MM.1S (cell line): ENCODE measurements around the gene OR8K5.

ENCODE experiments used
- DNase-seq: peaks from one replicate; pipeline ENCODE4 v3.0.0-alpha.2; 2015
- H2AFZ ChIP-seq: fragments of 300-600 bp; sonication (generic); 2 replicates; pipeline ENCODE4 v1.6.0; 2016; ENCODE audit warnings: antibody characterized with exemption, low read length
- H3F3A ChIP-seq: fragments of 300-600 bp; sonication (generic); 2 replicates; pipeline ENCODE4 v1.6.1; 2016; ENCODE audit warnings: mild to moderate bottlenecking, antibody characterized with exemption, low read length, moderate library complexity, mixed read lengths; ENCODE audit not compliant: insufficient read depth
- H3K27ac ChIP-seq: fragments of 300-600 bp; sonication (generic); 2 replicates; pipeline ENCODE4 v1.5.1; 2016; ENCODE audit warnings: mild to moderate bottlenecking, low read length
- H3K27me3 ChIP-seq: fragments of 300-600 bp; sonication (generic); replicated peaks from 2 replicates; pipeline ENCODE4 v1.6.0; 2016; ENCODE audit warnings: low read length; ENCODE audit not compliant: insufficient read depth
- H3K36me3 ChIP-seq: fragments of 300-600 bp; sonication (generic); replicated peaks from 2 replicates; pipeline ENCODE4 v1.6.1; 2016; ENCODE audit warnings: mild to moderate bottlenecking, low read length, mixed read lengths; ENCODE audit not compliant: insufficient read depth
- H3K4me1 ChIP-seq: fragments of 300-600 bp; sonication (generic); 2 replicates; pipeline ENCODE4 v1.6.1; 2016; ENCODE audit warnings: low read length, mixed read lengths
- H3K4me2 ChIP-seq: fragments of 300-600 bp; sonication (generic); 2 replicates; pipeline ENCODE4 v1.6.0; 2016; ENCODE audit warnings: low read depth, low read length
- H3K4me3 ChIP-seq: fragments of 300-600 bp; sonication (generic); 2 replicates; pipeline ENCODE4 v1.5.1; 2016; ENCODE audit warnings: low read length, mixed read lengths
- H3K79me2 ChIP-seq: fragments of 300-600 bp; sonication (generic); 2 replicates; pipeline ENCODE4 v1.6.1; 2016; ENCODE audit warnings: mixed run types, low read length, mixed read lengths
- H3K9ac ChIP-seq: fragments of 300-600 bp; sonication (generic); 2 replicates; pipeline ENCODE4 v1.6.1; 2016; ENCODE audit warnings: low read length, mixed read lengths
- H3K9me2 ChIP-seq: fragments of 300-600 bp; sonication (generic); replicated peaks from 2 replicates; pipeline ENCODE4 v1.6.1; 2016; ENCODE audit warnings: mild to moderate bottlenecking, low read length, mixed read lengths; ENCODE audit not compliant: insufficient read depth
- H3K9me3 ChIP-seq: fragments of 300-600 bp; sonication (generic); replicated peaks from 2 replicates; pipeline ENCODE4 v1.6.1; 2016; ENCODE audit warnings: mild to moderate bottlenecking, low read length, mixed read lengths; ENCODE audit not compliant: insufficient read depth
- H4K20me1 ChIP-seq: fragments of 300-600 bp; sonication (generic); 2 replicates; pipeline ENCODE4 v1.6.1; 2016; ENCODE audit warnings: mild to moderate bottlenecking, low read length, moderate library complexity, mixed read lengths; ENCODE audit not compliant: insufficient read depth
- EZH2 ChIP-seq: fragments of 300-600 bp; sonication (generic); optimal IDR thresholded peaks from 2 replicates; pipeline ENCODE3; 2017; ENCODE audit warnings: low read depth, mild to moderate bottlenecking, antibody characterized with exemption, low read length, mixed read lengths
- EZH2phosphoT487 ChIP-seq: fragments of 300-600 bp; sonication (generic); IDR thresholded peaks from 2 replicates; pipeline ENCODE4 v1.6.1; 2018; ENCODE audit warnings: antibody characterized with exemption, low read length
- TF ChIP-seq, protein P1 (sequence below): fragments of 300-600 bp; sonication (generic); IDR thresholded peaks from 2 replicates; pipeline ENCODE4 v1.5.1; 2016; ENCODE audit warnings: antibody characterized with exemption, low read length, mixed read lengths

OR8K5 gene

GRCh38 chr11:56188602-56189001 is 28.5 kb upstream of the OR8K5 start:
- Histone ChIP-seq H3K9me2 (no peaks in the 10 kb centered on the region), H3K4me1 (no peaks in the 10 kb centered on the region), H3K27me3 (no peaks in the 10 kb centered on the region), H2AFZ (no peak overlapping the region), H3F3A (no peaks in the 10 kb centered on the region), H3K9me3 (no peaks in the 10 kb centered on the region), H3K27ac (no peak overlapping the region), H4K20me1 (no peaks in the 10 kb centered on the region), H3K36me3 (no peaks in the 10 kb centered on the region), H3K9ac (no peak overlapping the region), H3K4me3 (no peak overlapping the region), H3K4me2 (no peak overlapping the region), H3K79me2 (no peaks in the 10 kb centered on the region)
- DNase-seq: no peak
- TF ChIP-seq, protein P1, sequence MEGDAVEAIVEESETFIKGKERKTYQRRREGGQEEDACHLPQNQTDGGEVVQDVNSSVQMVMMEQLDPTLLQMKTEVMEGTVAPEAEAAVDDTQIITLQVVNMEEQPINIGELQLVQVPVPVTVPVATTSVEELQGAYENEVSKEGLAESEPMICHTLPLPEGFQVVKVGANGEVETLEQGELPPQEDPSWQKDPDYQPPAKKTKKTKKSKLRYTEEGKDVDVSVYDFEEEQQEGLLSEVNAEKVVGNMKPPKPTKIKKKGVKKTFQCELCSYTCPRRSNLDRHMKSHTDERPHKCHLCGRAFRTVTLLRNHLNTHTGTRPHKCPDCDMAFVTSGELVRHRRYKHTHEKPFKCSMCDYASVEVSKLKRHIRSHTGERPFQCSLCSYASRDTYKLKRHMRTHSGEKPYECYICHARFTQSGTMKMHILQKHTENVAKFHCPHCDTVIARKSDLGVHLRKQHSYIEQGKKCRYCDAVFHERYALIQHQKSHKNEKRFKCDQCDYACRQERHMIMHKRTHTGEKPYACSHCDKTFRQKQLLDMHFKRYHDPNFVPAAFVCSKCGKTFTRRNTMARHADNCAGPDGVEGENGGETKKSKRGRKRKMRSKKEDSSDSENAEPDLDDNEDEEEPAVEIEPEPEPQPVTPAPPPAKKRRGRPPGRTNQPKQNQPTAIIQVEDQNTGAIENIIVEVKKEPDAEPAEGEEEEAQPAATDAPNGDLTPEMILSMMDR: no peak
- TF ChIP-seq EZH2: no peak
- no peak for TF ChIP-seq EZH2phosphoT487

GRCh38 chr11:56183459-56183858 is 23.3 kb upstream of the OR8K5 start:
- H3K4me3 ChIP-seq: no peak overlapping the region
- H3K27me3 ChIP-seq: no peaks in the 10 kb centered on the region
- no peak for TF ChIP-seq EZH2
- TF ChIP-seq EZH2phosphoT487: no peak
- TF ChIP-seq, protein P1: no peak
- H3K9me3 ChIP-seq: no peaks in the 10 kb centered on the region
- H3K9ac ChIP-seq: no peak overlapping the region
- H3K79me2 ChIP-seq: no peaks in the 10 kb centered on the region
- H3K4me2 ChIP-seq: no peak overlapping the region
- H3K36me3 ChIP-seq: no peaks in the 10 kb centered on the region
- no peak overlapping the region for H3K27ac ChIP-seq
- DNase-seq: no peak
- H3F3A ChIP-seq: no peaks in the 10 kb centered on the region
- no peaks in the 10 kb centered on the region for H3K9me2 ChIP-seq
- no peaks in the 10 kb centered on the region for H3K4me1 ChIP-seq
- H2AFZ ChIP-seq: no peak overlapping the region
- H4K20me1 ChIP-seq: no peaks in the 10 kb centered on the region

GRCh38 chr11:56176318-56176717 is 16.2 kb upstream of the OR8K5 start, which contains the start of gene OR5J2:
TSS of gene OR5J2 (plus strand) at chr11:56176618. CDS start at chr11:56176618, 0 bp downstream.
- H3K4me3 ChIP-seq: no peak within 1 kb of the TSS
- H3K79me2 ChIP-seq: no peaks in the 10 kb centered on the region
- no peaks in the 10 kb centered on the region for H3K27me3 ChIP-seq
- no peaks in the 10 kb centered on the region for H3K4me1 ChIP-seq
- H3F3A ChIP-seq: no peaks in the 10 kb centered on the region
- no peak within 1 kb of the TSS for H3K27ac ChIP-seq
- no peak for DNase-seq
- no peaks in the 10 kb centered on the region for H3K9me3 ChIP-seq
- H4K20me1 ChIP-seq: no peaks in the 10 kb centered on the region
- TF ChIP-seq EZH2: no peak
- TF ChIP-seq, protein P1: no peak
- no peak for TF ChIP-seq EZH2phosphoT487
- H3K9ac ChIP-seq: no peak within 1 kb of the TSS
- no peaks in the 10 kb centered on the region for H3K9me2 ChIP-seq
- H3K36me3 ChIP-seq: no peaks in the 10 kb centered on the region
- no peak within 1 kb of the TSS for H3K4me2 ChIP-seq
- no peak within 1 kb of the TSS for H2AFZ ChIP-seq
